ENCODE measurements around the gene KLF13. TPM values are rescaled to one million over a fixed set of nuclear protein-coding genes. Genes with fewer than 3 reads are reported as not detected.

Gene KLF13
- total and polyA plus RNA-seq, 2 experiments from 2014 or later = 15.1 to 35.7 TPM

DNA sequence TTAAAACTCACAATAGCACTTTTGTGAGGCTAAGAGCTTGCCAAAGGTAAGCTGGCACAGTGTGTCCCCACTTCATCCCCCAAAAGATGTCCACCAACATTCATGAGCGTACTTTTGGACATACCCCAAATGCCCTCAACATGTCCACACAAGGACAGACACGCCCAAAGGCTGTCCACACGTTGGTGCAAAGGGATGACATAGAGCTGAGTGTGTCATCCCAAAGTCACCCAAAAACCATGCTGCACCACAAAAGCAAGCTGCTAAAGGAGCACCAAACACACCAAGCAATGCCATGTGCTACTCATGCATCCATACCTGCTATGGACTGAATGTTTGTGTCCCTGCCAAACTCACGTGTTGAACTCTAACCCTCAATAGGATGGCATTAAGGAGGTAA, 57.9 kb downstream of the KLF13 start:
- H3K4me1 ChIP-seq (ENCODE audit: low read depth) = peaks cover 5% of the 10 kb centered on the region
- H3K4me3 ChIP-seq = no peak overlapping the region
- H3K27me3 ChIP-seq = no peaks in the 10 kb centered on the region
- no peaks in the 10 kb centered on the region for H3K36me3 ChIP-seq
- DNase-seq (ENCODE audit: low read depth in 1 of 2, low spot score in 1 of 2) = no peak
- no peaks in the 10 kb centered on the region for H3K9me3 ChIP-seq (ENCODE audit: low read depth)
- H3K27ac ChIP-seq = no peak overlapping the region
- TF ChIP-seq, protein P1, sequence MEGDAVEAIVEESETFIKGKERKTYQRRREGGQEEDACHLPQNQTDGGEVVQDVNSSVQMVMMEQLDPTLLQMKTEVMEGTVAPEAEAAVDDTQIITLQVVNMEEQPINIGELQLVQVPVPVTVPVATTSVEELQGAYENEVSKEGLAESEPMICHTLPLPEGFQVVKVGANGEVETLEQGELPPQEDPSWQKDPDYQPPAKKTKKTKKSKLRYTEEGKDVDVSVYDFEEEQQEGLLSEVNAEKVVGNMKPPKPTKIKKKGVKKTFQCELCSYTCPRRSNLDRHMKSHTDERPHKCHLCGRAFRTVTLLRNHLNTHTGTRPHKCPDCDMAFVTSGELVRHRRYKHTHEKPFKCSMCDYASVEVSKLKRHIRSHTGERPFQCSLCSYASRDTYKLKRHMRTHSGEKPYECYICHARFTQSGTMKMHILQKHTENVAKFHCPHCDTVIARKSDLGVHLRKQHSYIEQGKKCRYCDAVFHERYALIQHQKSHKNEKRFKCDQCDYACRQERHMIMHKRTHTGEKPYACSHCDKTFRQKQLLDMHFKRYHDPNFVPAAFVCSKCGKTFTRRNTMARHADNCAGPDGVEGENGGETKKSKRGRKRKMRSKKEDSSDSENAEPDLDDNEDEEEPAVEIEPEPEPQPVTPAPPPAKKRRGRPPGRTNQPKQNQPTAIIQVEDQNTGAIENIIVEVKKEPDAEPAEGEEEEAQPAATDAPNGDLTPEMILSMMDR (IDR thresholded peaks at IDR 0.05; ENCODE audit: low read depth, low read length) = no peak

DNA sequence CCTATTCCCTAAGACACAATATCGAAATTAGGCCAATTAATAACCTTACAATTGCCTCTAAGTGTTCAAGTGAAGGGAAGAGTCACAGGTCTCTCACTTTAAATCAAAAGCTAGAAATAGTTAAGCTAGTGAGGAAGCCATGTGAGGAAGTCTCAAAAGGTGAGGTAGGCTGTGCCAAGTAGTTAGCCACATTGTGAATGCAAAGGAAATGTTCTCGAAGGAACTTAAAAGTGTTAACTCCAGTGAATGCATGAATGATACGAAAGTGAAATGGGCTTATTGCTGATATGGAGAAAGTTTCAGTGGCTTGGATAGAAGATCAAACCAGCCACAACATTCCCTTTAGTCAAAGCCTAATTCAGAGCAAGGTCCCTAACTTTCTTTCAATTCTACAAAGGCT, 59.1 kb downstream of the KLF13 start:
- Histone ChIP-seq H3K36me3 (no peaks in the 10 kb centered on the region), H3K27me3 (no peaks in the 10 kb centered on the region), H3K27ac (no peak overlapping the region), H3K9me3 (ENCODE audit: low read depth) (no peaks in the 10 kb centered on the region), H3K4me1 (ENCODE audit: low read depth) (peaks cover 10% of the 10 kb centered on the region), H3K4me3 (no peak overlapping the region)
- TF ChIP-seq, protein P1 (IDR thresholded peaks at IDR 0.05; ENCODE audit: low read depth, low read length) = no peak
- no peak for DNase-seq (ENCODE audit: low read depth in 1 of 2, low spot score in 1 of 2)

DNA sequence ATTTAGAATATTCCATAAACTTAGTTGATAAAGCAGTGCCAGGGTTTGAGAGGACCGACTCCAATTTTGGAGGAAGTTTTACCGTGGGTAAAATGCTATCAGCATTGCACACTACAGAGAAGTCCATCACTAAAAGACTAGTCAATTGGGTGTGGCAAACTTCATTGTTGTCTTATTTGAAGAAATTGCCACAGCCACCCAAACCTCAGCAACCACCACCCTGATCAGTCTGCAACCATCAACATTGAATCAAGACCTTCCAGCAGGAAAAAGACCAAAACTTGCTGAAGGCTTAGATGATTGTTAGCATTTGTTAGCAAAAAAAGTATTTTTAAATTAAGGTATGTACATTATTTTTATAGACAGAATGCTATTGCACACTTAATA, 60.5 kb downstream of the KLF13 start:
- H3K27me3 ChIP-seq = no peaks in the 10 kb centered on the region
- no peak overlapping the region for H3K4me3 ChIP-seq
- TF ChIP-seq, protein P1 (IDR thresholded peaks at IDR 0.05; ENCODE audit: low read depth, low read length) = no peak
- H3K36me3 ChIP-seq = no peaks in the 10 kb centered on the region
- peak overlapping the region; percentile 77 for H3K27ac ChIP-seq
- no peak for DNase-seq (ENCODE audit: low read depth in 1 of 2, low spot score in 1 of 2)
- no peaks in the 10 kb centered on the region for H3K9me3 ChIP-seq (ENCODE audit: low read depth)
- H3K4me1 ChIP-seq (ENCODE audit: low read depth) = peaks cover 11% of the 10 kb centered on the region

DNA sequence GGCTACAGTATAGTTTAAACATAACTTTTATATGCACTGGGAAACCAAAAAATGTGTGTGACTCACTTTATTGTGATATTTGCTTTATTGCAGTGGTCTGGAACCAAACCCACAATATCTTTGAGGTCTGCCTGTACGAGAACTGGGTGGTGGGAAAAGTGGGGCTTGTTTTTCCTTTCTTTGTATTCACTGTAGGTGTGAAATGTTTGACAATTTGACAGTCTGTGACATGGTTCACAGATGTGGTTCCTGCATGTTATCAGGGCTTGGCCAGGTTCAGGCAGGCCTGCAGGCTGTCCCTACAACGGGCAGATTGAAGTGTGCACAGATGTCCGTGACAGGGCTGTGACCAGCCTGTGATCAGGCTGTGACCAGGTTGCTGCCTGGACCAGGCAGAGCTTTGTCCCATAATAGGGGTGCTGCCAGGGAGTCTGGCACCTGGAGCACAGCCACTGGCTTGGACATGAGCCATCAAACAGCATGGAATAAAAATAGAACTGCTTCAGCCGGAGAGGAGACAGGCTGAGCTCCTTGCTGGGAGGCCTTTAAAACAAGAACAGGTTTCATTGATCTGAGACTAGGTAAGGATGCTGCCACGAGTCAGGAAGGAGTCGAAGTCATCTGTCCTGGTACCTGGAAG, 61.0 kb downstream of the KLF13 start:
- H3K4me1 ChIP-seq (ENCODE audit: low read depth) = peaks cover 11% of the 10 kb centered on the region
- no peaks in the 10 kb centered on the region for H3K9me3 ChIP-seq (ENCODE audit: low read depth)
- peak; percentile 57 to 89 for DNase-seq (ENCODE audit: low read depth in 1 of 2, low spot score in 1 of 2)
- TF ChIP-seq, protein P1 (IDR thresholded peaks at IDR 0.05; ENCODE audit: low read depth, low read length) = no peak
- H3K27me3 ChIP-seq = no peaks in the 10 kb centered on the region
- no peaks in the 10 kb centered on the region for H3K36me3 ChIP-seq
- H3K27ac ChIP-seq = peak overlapping the region; percentile 77
- no peak overlapping the region for H3K4me3 ChIP-seq

DNA sequence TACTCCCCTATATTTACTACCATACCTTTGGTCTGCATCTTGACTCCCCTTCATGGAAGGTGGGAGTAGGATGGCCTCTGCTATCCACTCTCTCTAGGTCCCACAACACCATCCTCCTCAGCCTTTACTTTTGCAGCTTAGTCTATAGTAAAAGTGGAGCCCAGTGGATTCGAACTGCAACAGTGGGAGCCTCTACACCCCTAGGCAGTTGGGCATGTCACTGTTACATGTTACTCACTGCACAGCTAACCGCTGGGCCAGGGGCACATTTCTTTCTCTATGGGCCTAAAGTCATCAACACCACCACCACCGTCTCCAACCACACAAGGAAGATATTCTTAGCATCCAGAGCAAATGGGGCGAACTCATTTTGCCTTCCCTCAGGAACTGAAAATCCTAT, 62.9 kb downstream of the KLF13 start:
- DNase-seq (ENCODE audit: low read depth in 1 of 2, low spot score in 1 of 2) = no peak
- Histone ChIP-seq H3K36me3 (no peaks in the 10 kb centered on the region), H3K4me1 (ENCODE audit: low read depth) (peaks cover 17% of the 10 kb centered on the region), H3K4me3 (no peak overlapping the region), H3K9me3 (ENCODE audit: low read depth) (no peaks in the 10 kb centered on the region), H3K27ac (no peak overlapping the region), H3K27me3 (peaks cover 10% of the 10 kb centered on the region)
- TF ChIP-seq, protein P1 (IDR thresholded peaks at IDR 0.05; ENCODE audit: low read depth, low read length) = no peak

All from cardiac muscle cell (in vitro differentiated cells and primary cell).